ENCODE measurements around the gene PRICKLE4.

PRICKLE4 gene

DNA sequence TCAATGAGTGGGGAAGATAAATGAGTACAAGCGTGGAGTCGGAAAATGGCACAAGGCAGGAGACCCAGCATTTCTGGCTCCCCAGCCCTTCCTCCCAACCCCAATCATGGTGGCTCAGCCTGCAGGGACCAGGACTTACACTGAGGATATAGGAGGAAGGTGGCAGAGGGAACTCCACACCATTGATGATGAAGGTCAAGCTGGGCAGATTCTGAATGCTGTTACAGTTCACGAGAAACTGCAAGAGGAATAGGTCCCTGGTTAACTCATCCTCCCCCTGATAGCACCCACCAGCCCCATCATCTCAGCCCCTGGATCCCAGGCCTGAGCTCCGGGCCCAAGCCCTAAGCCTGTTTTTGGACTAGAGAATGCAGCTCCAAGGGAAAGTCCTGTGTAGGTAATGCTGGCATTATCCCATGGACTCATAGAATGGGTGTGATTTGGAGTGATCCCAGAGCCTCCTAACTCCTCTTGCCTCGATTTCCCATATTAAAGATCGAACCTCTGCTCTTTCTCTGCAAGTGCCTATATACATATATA lies 42.9 kb upstream of the PRICKLE4 start:
- no peak for DNase-seq (ENCODE audit: low read depth)
- TF ChIP-seq, protein P1, sequence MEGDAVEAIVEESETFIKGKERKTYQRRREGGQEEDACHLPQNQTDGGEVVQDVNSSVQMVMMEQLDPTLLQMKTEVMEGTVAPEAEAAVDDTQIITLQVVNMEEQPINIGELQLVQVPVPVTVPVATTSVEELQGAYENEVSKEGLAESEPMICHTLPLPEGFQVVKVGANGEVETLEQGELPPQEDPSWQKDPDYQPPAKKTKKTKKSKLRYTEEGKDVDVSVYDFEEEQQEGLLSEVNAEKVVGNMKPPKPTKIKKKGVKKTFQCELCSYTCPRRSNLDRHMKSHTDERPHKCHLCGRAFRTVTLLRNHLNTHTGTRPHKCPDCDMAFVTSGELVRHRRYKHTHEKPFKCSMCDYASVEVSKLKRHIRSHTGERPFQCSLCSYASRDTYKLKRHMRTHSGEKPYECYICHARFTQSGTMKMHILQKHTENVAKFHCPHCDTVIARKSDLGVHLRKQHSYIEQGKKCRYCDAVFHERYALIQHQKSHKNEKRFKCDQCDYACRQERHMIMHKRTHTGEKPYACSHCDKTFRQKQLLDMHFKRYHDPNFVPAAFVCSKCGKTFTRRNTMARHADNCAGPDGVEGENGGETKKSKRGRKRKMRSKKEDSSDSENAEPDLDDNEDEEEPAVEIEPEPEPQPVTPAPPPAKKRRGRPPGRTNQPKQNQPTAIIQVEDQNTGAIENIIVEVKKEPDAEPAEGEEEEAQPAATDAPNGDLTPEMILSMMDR (IDR thresholded peaks at IDR 0.05; ENCODE audit: low read depth, low read length, missing control alignments): no peak
- no peak overlapping the region for H3K4me3 ChIP-seq (ENCODE audit: low read depth, low read length)

DNA sequence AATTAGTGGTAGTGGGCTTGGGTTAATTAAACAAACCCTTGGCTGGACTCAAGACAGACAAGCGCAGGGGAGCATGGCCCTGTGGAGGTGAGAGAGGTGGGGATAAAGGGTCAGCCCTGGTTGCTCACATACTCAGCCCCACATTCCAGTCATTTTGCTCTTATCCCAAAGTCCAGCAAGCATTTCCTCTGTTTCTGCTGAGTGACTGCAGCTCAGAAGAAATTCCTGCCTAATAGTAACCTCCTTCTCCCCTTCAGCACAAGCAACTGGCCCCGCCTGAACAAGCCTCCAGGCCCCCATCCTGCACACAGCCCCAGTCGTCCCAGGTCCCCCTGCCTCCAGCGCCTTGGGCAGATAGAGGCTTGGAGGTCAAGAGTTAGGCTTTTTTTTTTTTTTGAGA lies 41.5 kb upstream of the PRICKLE4 start:
- DNase-seq (ENCODE audit: low read depth): no peak
- TF ChIP-seq, protein P1 (IDR thresholded peaks at IDR 0.05; ENCODE audit: low read depth, low read length, missing control alignments): no peak

DNA sequence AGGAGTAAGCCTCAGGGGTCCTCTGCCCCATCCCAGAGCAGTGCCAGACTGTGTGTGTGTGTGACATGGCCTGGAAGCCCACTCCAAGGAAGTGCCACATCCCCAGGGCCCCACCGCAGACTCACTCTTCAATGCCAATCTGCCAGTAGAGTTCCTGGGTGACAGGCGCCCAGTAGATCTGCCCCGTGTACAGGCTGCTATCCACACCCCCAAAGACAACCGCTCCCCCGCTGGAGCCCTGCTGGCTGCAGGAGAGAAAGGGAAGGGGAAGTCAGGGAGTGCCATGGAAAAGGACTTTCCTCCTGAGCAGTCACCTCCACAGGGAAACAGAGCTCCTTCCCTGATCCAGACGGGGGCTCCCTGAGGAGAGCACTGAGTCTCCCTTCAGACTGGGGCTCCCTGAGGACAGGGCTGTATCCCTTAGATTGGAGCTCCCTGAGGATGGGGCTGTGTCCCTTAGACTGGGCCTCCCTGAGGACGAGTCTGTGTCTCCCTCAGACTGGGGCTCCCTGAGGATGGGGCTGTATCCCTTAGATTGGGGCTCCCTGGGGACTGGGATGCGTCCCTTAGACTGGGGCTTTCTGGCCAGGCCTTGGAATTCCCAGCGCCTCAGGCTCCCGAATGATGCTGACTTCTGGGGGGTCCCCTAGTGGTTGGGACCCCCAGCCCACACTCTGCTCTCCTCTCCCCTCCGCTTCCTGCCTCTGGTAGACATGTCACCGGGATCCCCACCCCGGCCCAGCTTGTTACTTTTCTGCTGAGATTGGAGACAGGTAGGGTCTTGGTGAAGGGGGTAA lies 40.0 kb upstream of the PRICKLE4 start:
- H3K4me3 ChIP-seq (ENCODE audit: low read depth, low read length): no peak overlapping the region
- TF ChIP-seq, protein P1 (IDR thresholded peaks at IDR 0.05; ENCODE audit: low read depth, low read length, missing control alignments): no peak
- DNase-seq (ENCODE audit: low read depth): no peak

More for the DNA sequence above, 41.5 kb upstream of the PRICKLE4 start:
- no peak overlapping the region for H3K4me3 ChIP-seq (ENCODE audit: low read depth, low read length)

DNA sequence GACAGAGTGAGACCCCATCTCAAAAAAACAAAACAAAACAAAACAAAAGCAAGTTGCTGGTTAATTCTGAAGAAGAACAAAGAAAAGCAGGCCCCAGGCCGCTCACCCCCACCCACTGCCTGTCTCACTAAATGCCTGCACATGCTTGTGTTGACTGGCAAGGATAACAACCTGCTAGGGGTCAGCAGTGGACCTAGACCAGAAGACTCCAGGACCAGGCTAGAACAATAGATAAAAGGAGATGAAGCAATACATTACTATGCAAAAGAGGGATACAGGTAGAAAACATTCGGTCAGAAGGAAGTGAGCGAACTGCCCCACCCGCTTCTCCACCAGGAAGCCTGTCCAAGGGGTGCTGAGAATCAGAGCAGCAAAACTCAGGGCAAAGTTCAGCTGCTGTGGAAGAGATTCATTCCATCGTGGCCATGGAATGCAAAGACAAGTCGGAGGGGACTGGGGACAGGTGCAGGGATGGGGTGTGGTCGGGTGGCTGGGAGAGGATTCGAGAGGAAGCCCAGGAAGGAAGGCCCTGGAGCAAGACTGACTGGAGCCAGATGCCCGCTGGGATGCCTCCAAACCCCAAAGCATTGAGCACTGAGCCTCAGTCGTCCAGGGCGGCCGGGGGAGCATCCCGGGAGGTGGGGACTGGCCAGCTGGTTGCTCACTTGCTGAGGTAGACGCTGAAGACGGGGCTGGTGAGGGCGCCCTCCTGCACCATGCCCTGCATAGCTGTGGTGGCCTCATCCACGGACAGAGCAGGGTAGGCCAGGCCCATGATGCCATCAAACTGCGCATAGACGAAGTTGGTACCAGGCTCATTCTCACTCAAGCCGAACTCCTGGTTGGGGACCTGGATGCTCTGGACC lies 38.7 kb upstream of the PRICKLE4 start:
- DNase-seq (ENCODE audit: low read depth): no peak
- TF ChIP-seq, protein P1 (IDR thresholded peaks at IDR 0.05; ENCODE audit: low read depth, low read length, missing control alignments): no peak
- H3K4me3 ChIP-seq (ENCODE audit: low read depth, low read length): no peak overlapping the region

DNA sequence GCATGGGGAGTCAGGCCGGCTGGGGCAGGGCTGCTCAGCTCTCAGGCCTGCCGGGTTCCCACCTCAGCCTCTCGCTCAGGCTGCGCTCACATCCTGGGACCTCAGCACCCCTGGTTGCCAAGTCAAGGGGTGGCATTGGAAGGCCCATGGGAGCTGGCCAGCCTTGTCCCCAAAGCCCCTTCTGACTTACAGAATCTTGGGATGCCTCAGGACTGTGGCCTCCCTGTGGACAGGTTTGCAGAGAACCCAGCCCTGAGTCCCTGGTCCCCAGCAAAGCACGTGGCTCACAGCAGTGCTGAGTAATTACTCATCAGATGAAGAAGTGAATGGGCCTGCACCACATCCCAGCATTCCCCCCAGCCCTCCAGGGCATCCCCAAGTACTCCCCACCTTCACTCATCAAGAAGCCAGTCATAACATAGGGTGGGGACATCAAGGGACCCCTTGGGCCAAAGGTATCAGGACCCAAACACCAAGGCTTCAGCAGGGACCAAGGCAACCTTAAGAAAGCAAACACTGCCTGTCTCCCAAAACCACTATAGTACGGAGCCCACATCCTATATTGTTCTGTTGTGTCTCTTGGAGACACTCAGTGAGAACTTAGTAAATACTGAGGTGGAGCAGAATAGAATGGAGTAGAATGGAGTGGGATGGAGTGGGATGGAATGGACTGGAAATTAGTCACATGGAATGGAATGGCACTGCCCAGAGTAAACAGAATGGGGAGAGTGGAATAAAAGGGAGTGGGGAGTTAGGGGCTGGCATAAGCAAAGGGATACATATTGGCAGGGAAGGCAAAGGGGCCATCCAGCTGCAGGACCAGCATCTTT lies 37.0 kb upstream of the PRICKLE4 start:
- TF ChIP-seq, protein P1 (IDR thresholded peaks at IDR 0.05; ENCODE audit: low read depth, low read length, missing control alignments): no peak
- no peak for DNase-seq (ENCODE audit: low read depth)
- H3K4me3 ChIP-seq (ENCODE audit: low read depth, low read length): no peak overlapping the region

DNA sequence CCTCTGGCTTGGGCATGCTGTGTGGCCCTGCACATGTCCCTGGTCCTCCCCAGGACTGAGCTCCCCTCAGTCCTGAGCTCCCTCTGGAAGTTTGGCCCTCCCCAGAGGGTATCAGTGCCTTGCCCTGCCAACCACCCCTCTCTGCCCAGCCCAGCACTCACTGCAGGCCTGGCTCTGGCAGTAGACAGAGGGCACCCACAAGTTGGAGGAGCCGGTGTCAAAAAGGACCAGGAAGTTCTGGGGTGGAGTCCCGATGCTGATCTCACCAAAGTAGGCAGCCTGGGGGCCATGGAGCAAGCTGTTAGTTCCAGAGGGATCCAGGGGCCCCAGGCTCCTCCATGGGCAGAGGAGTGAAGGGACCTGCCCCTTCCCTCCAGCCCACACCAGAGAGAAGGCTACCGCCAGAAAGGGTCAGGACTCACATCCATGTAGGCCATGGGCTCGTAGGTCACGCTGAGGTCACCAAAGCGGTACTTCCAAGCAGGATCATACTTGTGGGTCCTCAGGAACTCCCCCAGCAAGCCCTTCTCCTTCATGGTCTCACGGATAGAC lies 36.3 kb upstream of the PRICKLE4 start:
- no peak for DNase-seq (ENCODE audit: low read depth)
- TF ChIP-seq, protein P1 (IDR thresholded peaks at IDR 0.05; ENCODE audit: low read depth, low read length, missing control alignments): no peak
- H3K4me3 ChIP-seq (ENCODE audit: low read depth, low read length): no peak overlapping the region
